Metanephros (tissue), 1 donor: ENCODE data around the gene ALDH1L2. TPM values are rescaled to one million over a fixed set of nuclear protein-coding genes. Genes with fewer than 3 reads are reported as not detected.

Experiments
- total RNA-seq: library from RNA; depleted of rRNA; stranded (reverse); fragments of >200 nt; gene quantifications from one replicate; pipeline ENCODE4 v1.2.3, GENCODE V29; 2014

The ALDH1L2 gene
- 1.4 TPM for total RNA-seq

GRCh38 chr12:105084251-105085250 lies at the start of gene ALDH1L2:
Gene ALDH1L2 (minus strand): TSS chr12:105084458. CDS start chr12:105084436, 22 bp downstream.

GRCh38 chr12:105107494-105108371 lies 23.5 kb upstream of the ALDH1L2 start, which contains the start of gene WASHC4:
Gene WASHC4 (plus strand): TSS chr12:105107731. CDS start chr12:105107801, 70 bp downstream.

GRCh38 chr12:104986022-104986941 lies 98.0 kb downstream of the ALDH1L2 start, which contains the start of gene NOPCHAP1:
Gene NOPCHAP1 (plus strand): TSS chr12:104986316. CDS start chr12:104986353, 37 bp downstream.

Other genes with a start within 250 kb of the ALDH1L2 start
- 8.5 TPM for gene SLC41A2, start 126.2 kb downstream of the ALDH1L2 start, total RNA-seq
- gene NOPCHAP1, start 98.1 kb downstream of the ALDH1L2 start, total RNA-seq: 3.8 TPM
- gene WASHC4, start 23.3 kb upstream of the ALDH1L2 start, total RNA-seq: 91.0 TPM
- 58.4 TPM for gene APPL2, start 151.7 kb upstream of the ALDH1L2 start, total RNA-seq
- 35.5 TPM for gene C12orf75, start 246.2 kb upstream of the ALDH1L2 start, total RNA-seq